Activated CD8-positive, alpha-beta T cell treated with anti-CD3 and anti-CD28 coated beads for 36 hours (primary cell): ENCODE measurements around the gene PRPF6. TPM values are rescaled to one million over a fixed set of nuclear protein-coding genes. Genes with fewer than 3 reads are reported as not detected.
A peak's percentile ranks its signal among the peaks of the same experiment; 100 is the strongest.
"Not testable (repeated sequence)": the region's sequence is repeated elsewhere in the genome, so short reads cannot be mapped to it uniquely, and the experiment has no call there.

Experiments used
- ATAC-seq: fragments of 200-7000 bp; cut with Tn5 transposase; one replicate; pipeline ENCODE4 v1.10.0; 2021; ENCODE audit warnings: mild to moderate bottlenecking, moderate library complexity
- CTCF ChIA-PET: fragments of 350-600 bp; sonication (Branson Sonifier 250); formaldehyde crosslinking; loops from one replicate; lab custom pipeline; 2021; ENCODE audit warnings: antibody characterized with exemption; lab: Charles Lee
- POLR2A ChIA-PET: fragments of 350-600 bp; sonication (Branson Sonifier 250); formaldehyde crosslinking; loops from one replicate; lab custom pipeline; 2021; ENCODE audit warnings: antibody characterized with exemption; lab: Charles Lee
- DNase-seq: peaks from one replicate; pipeline ENCODE4 v3.0.0-alpha.2; 2020
- H3K27ac Mint-ChIP-seq: one replicate; pipeline ENCODE4 v1.8.0; 2021; ENCODE audit warnings: mild to moderate bottlenecking, mixed read lengths
- H3K27me3 Mint-ChIP-seq: one replicate; pipeline ENCODE4 v1.8.0; 2021; ENCODE audit warnings: mixed read lengths
- H3K36me3 Mint-ChIP-seq: one replicate; pipeline ENCODE4 v1.8.0; 2021; ENCODE audit warnings: low read depth, mixed read lengths
- H3K4me1 Mint-ChIP-seq: one replicate; pipeline ENCODE4 v1.8.0; 2021; ENCODE audit warnings: low read depth, mixed read lengths
- H3K4me3 Mint-ChIP-seq: one replicate; pipeline ENCODE4 v1.8.0; 2021; ENCODE audit warnings: mild to moderate bottlenecking, moderate library complexity, mixed read lengths
- H3K9me3 Mint-ChIP-seq: one replicate; pipeline ENCODE4 v1.8.0; 2021; ENCODE audit warnings: mixed read lengths
- CTCF ChIP-seq: fragments of 200-600 bp; IDR thresholded peaks from one replicate; pipeline ENCODE4 v1.8.0; 2022; ENCODE audit warnings: antibody characterized with exemption, mild to moderate bottlenecking
- intact Hi-C: fragments of 100-400 bp; cut with micrococcal nuclease; formaldehyde crosslinking; loops from one replicate; pipeline ENCODE4 v1.10.0; 2022
- total RNA-seq, 2 experiments: library from RNA; stranded (reverse); gene quantifications; one replicate each; pipeline ENCODE4 v1.2.3, GENCODE V29; 2021

PRPF6 gene
- total RNA-seq, 2 experiments from 2014 or later = 53.0 to 55.5 TPM

GRCh38 chr20:64009811-64010387 lies 29.0 kb downstream of the PRPF6 start:
- no peaks in the 10 kb centered on the region for H3K27me3 Mint-ChIP-seq
- no peak for TF ChIP-seq CTCF
- CTCF ChIA-PET = interaction anchor here (1.7 kb wide), 1 partner anchor 30 kb away, joined by 4 read pairs; no protein-coding TSS in a partner anchor
- intact Hi-C loops = no loop called here
- H3K36me3 Mint-ChIP-seq = peaks cover 71% of the 10 kb centered on the region
- no peak for ATAC-seq
- H3K9me3 Mint-ChIP-seq = peaks cover 14% of the 10 kb centered on the region
- no peak for DNase-seq
- H3K27ac Mint-ChIP-seq = peak overlapping the region; percentile 6
- POLR2A ChIA-PET = no interaction called here
- no peak overlapping the region for H3K4me3 Mint-ChIP-seq
- H3K4me1 Mint-ChIP-seq = peaks cover 26% of the 10 kb centered on the region

- peaks cover 27% of the 10 kb centered on the region for H3K4me1 Mint-ChIP-seq
- H3K27me3 Mint-ChIP-seq = no peaks in the 10 kb centered on the region
- ChIA-PET POLR2A (no interaction called here), CTCF (interaction anchor here (1.3 to 1.7 kb wide), 2 partner anchors 28 to 30 kb away, joined by 4 read pairs; no protein-coding TSS in a partner anchor)
- ATAC-seq (peak; percentile 13), DNase-seq (peak; percentile 13)
- peak overlapping the region; percentile 85 for H3K27ac Mint-ChIP-seq
- H3K4me3 Mint-ChIP-seq = no peak overlapping the region
- TF ChIP-seq CTCF = no peak
- peaks cover 74% of the 10 kb centered on the region for H3K36me3 Mint-ChIP-seq
- intact Hi-C loops = no loop called here
- peaks cover 16% of the 10 kb centered on the region for H3K9me3 Mint-ChIP-seq
Measured at GRCh38 chr20:64010711-64011237, 29.8 kb downstream of the PRPF6 start.

GRCh38 chr20:64011366-64011779 lies 30.4 kb downstream of the PRPF6 start:
- intact Hi-C loops = no loop called here
- TF ChIP-seq CTCF = no peak
- Mint-ChIP-seq H3K36me3 (peaks cover 76% of the 10 kb centered on the region), H3K4me3 (no peak overlapping the region), H3K27ac (peak overlapping the region; percentile 85), H3K9me3 (peaks cover 16% of the 10 kb centered on the region), H3K27me3 (no peaks in the 10 kb centered on the region), H3K4me1 (peaks cover 27% of the 10 kb centered on the region)
- ATAC-seq (peak; percentile 47), DNase-seq (peak; percentile 18)
- POLR2A ChIA-PET = no interaction called here
- CTCF ChIA-PET = interaction anchor here (1.3 to 1.7 kb wide), 2 partner anchors 27 to 31 kb away, joined by 4 read pairs; no protein-coding TSS in a partner anchor

- CTCF ChIA-PET, DNase-seq, H3K27me3 Mint-ChIP-seq, intact Hi-C loops: not testable (repeated sequence)
- POLR2A ChIA-PET = interaction anchor here (1.2 kb wide), 1 partner anchor 32 kb away, joined by 3 read pairs; no protein-coding TSS in a partner anchor
- peaks cover 72% of the 10 kb centered on the region for H3K36me3 Mint-ChIP-seq
- H3K9me3 Mint-ChIP-seq = peaks cover 16% of the 10 kb centered on the region
- H3K4me3 Mint-ChIP-seq = peak overlapping the region; percentile 50
- peaks cover 27% of the 10 kb centered on the region for H3K4me1 Mint-ChIP-seq
- ATAC-seq = peak; percentile 58
- peak overlapping the region; percentile 93 for H3K27ac Mint-ChIP-seq
Measured at GRCh38 chr20:64012385-64013154, 31.6 kb downstream of the PRPF6 start.

- Mint-ChIP-seq H3K4me1 (peaks cover 23% of the 10 kb centered on the region), H3K4me3 (no peak overlapping the region), H3K9me3 (peaks cover 7% of the 10 kb centered on the region), H3K27me3 (no peaks in the 10 kb centered on the region), H3K27ac (peak overlapping the region; percentile 34), H3K36me3 (peaks cover 57% of the 10 kb centered on the region)
- CTCF ChIA-PET = no interaction called here
- DNase-seq (no peak), ATAC-seq (no peak)
- POLR2A ChIA-PET = no interaction called here
- intact Hi-C loops = no loop called here
- TF ChIP-seq CTCF = no peak
Measured at GRCh38 chr20:64015635-64016034, 34.7 kb downstream of the PRPF6 start.
